OCI-LY3 (cell line): ENCODE data around the gene UBE2G2.

Experiments used
- H2AFZ ChIP-seq: fragments of 200-600, 300-600 bp; shearing (Covaris generic); 2 replicates; pipeline ENCODE4 v1.6.0; 2014; ENCODE audit warnings: antibody characterized with exemption, low read depth, low read length
- H3K27ac ChIP-seq: fragments of 200-600, 300-600 bp; sonication (generic); 2 replicates; pipeline ENCODE4 v1.5.1; 2014; ENCODE audit warnings: mild to moderate bottlenecking, low read length, moderate library complexity, mixed read lengths
- H3K27me3 ChIP-seq: fragments of 200-600, 300-600 bp; sonication (generic); 2 replicates; pipeline ENCODE4 v1.6.1; 2014; ENCODE audit warnings: low read depth, low read length, mixed read lengths
- H3K36me3 ChIP-seq: fragments of 200-600, 300-600 bp; sonication (generic); replicated peaks from 2 replicates; pipeline ENCODE3; 2014; ENCODE audit warnings: low read depth, low read length, mixed read lengths
- H3K4me1 ChIP-seq: fragments of 300-600, 200-600 bp; sonication (generic); 2 replicates; pipeline ENCODE4 v1.6.1; 2014; ENCODE audit warnings: low read length, mixed read lengths
- H3K4me2 ChIP-seq: fragments of 200-600, 300-600 bp; sonication (generic); 2 replicates; pipeline ENCODE4 v1.6.1; 2014; ENCODE audit warnings: low read length, mixed read lengths
- H3K4me3 ChIP-seq: fragments of 300-600, 200-600 bp; sonication (generic); 2 replicates; pipeline ENCODE4 v1.5.1; 2014; ENCODE audit warnings: antibody characterized with exemption, mild to moderate bottlenecking, low read length, moderate library complexity
- H3K79me2 ChIP-seq: fragments of 300-600, 200-600 bp; shearing (Covaris generic); 2 replicates; pipeline ENCODE4 v1.6.1; 2014; ENCODE audit warnings: mild to moderate bottlenecking, low read length, mixed read lengths
- H3K9ac ChIP-seq: fragments of 300-600, 200-600 bp; shearing (Covaris generic); 2 replicates; pipeline ENCODE4 v1.6.0; 2014; ENCODE audit warnings: mild to moderate bottlenecking, low read length, moderate library complexity
- H3K9me3 ChIP-seq: fragments of 200-600, 300-600 bp; shearing (Covaris generic); 2 replicates; pipeline ENCODE4 v1.6.1; 2014; ENCODE audit warnings: low read length, mixed read lengths; ENCODE audit not compliant: insufficient read depth
- H4K20me1 ChIP-seq: fragments of 200-600, 300-600 bp; sonication (generic); 2 replicates; pipeline ENCODE4 v1.6.1; 2016; ENCODE audit warnings: low read length, mixed read lengths; ENCODE audit not compliant: insufficient read depth
- EZH2phosphoT487 ChIP-seq: fragments of 200-600 bp; shearing (Covaris generic); IDR thresholded peaks from 2 replicates; pipeline ENCODE4 v1.6.1; 2018; ENCODE audit warnings: antibody characterized with exemption, mixed run types, low read depth
- TF ChIP-seq, protein P1 (sequence below): fragments of 200-600, 300-600 bp; sonication (generic); IDR thresholded peaks from 2 replicates; pipeline ENCODE4 v1.5.1; 2014; ENCODE audit warnings: antibody characterized with exemption, low read length, low read depth

UBE2G2 gene

GRCh38 chr21:44771896-44772525 lies 29.6 kb downstream of the UBE2G2 start:
- H3K36me3 ChIP-seq, result peaks cover 3% of the 10 kb centered on the region

DNA sequence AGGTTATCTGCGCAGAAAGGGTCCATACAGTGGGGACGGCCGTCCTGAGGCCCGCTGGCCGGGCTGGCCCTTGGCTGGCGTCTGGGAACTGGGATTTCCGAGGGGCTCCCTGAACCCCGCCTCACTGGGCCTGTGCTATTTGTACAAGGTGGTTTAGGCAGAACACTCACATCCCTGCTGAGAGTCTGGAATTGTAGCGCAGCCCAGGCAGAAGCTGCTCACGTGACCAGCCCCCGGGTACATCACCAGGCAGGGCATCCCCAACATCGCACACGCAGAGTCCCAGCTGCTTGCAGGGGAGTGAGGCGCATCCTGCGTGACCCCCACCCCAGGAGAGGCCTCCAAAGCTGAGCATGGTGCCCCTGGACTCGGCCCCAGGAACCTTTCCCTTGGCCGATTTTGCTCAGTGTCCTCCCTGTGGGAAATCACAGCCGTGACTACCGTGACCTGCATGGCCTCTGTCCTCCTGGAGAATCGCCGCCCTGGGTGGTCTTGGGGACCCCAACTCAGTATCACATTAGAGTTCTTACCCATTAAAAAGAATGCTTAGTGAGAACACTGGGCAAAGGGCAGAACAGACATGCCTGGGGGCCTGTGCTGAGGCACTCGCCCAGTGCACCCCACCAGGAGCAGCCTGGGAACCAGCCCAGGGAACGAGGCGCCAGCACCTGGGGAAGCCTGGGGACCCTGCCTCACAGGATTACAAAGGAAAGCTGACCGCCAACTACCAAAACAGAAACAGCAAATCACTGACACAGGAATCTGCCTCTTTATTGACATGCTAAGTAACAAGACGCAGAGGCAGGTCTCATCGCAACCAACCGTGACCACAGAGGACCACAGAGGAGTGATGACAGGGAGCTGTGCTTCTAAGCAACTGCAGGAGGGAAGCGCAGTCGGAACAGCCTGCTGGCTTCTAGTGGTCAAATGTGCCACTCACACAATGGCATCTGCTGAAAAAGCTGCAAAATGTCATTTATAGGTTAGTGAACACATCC lies 33.5 kb downstream of the UBE2G2 start:
- Histone ChIP-seq H2AFZ (no peak overlapping the region), H3K9ac (no peak overlapping the region), H3K4me3 (no peak overlapping the region), H4K20me1 (no peaks in the 10 kb centered on the region), H3K4me2 (no peak overlapping the region), H3K9me3 (no peaks in the 10 kb centered on the region), H3K27ac (no peak overlapping the region), H3K27me3 (no peaks in the 10 kb centered on the region), H3K79me2 (no peaks in the 10 kb centered on the region), H3K4me1 (no peaks in the 10 kb centered on the region), H3K36me3 (no peaks in the 10 kb centered on the region)
- TF ChIP-seq EZH2phosphoT487, result no peak
- TF ChIP-seq, protein P1, sequence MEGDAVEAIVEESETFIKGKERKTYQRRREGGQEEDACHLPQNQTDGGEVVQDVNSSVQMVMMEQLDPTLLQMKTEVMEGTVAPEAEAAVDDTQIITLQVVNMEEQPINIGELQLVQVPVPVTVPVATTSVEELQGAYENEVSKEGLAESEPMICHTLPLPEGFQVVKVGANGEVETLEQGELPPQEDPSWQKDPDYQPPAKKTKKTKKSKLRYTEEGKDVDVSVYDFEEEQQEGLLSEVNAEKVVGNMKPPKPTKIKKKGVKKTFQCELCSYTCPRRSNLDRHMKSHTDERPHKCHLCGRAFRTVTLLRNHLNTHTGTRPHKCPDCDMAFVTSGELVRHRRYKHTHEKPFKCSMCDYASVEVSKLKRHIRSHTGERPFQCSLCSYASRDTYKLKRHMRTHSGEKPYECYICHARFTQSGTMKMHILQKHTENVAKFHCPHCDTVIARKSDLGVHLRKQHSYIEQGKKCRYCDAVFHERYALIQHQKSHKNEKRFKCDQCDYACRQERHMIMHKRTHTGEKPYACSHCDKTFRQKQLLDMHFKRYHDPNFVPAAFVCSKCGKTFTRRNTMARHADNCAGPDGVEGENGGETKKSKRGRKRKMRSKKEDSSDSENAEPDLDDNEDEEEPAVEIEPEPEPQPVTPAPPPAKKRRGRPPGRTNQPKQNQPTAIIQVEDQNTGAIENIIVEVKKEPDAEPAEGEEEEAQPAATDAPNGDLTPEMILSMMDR, result no peak

More at GRCh38 chr21:44771896-44772525, 29.6 kb downstream of the UBE2G2 start:
- H2AFZ ChIP-seq, result no peak overlapping the region
- no peak overlapping the region for H3K4me3 ChIP-seq
- H3K27ac ChIP-seq, result no peak overlapping the region
- no peaks in the 10 kb centered on the region for H3K79me2 ChIP-seq
- H4K20me1 ChIP-seq, result no peaks in the 10 kb centered on the region
- no peak overlapping the region for H3K9ac ChIP-seq
- H3K4me2 ChIP-seq, result no peak overlapping the region
- TF ChIP-seq, protein P1, result no peak
- TF ChIP-seq EZH2phosphoT487, result no peak
- H3K4me1 ChIP-seq, result no peaks in the 10 kb centered on the region
- H3K27me3 ChIP-seq, result no peaks in the 10 kb centered on the region
- no peaks in the 10 kb centered on the region for H3K9me3 ChIP-seq

- no peaks in the 10 kb centered on the region for H3K9me3 ChIP-seq
- no peak overlapping the region for H3K4me2 ChIP-seq
- H3K4me1 ChIP-seq, result no peaks in the 10 kb centered on the region
- no peaks in the 10 kb centered on the region for H3K36me3 ChIP-seq
- H3K79me2 ChIP-seq, result no peaks in the 10 kb centered on the region
- no peaks in the 10 kb centered on the region for H3K27me3 ChIP-seq
- H4K20me1 ChIP-seq, result no peaks in the 10 kb centered on the region
- H3K27ac ChIP-seq, result no peak overlapping the region
- no peak overlapping the region for H3K9ac ChIP-seq
- H3K4me3 ChIP-seq, result no peak overlapping the region
- no peak overlapping the region for H2AFZ ChIP-seq
- TF ChIP-seq, protein P1, result no peak
- no peak for TF ChIP-seq EZH2phosphoT487
Measured at GRCh38 chr21:44766818-44767354, 34.7 kb downstream of the UBE2G2 start.
